K562 (cell line): ENCODE data around the gene CCNY. TPM values are rescaled to one million over a fixed set of nuclear protein-coding genes. Genes with fewer than 3 reads are reported as not detected.

Experiments
- ATAC-seq: fragments of 200-7000 bp; cut with Tn5 transposase; 3 replicates; pipeline ENCODE4 v1.9.1; 2020; ENCODE audit warnings: moderate library complexity
- BruUV-seq: library from RNA; stranded (reverse); fragments of 400-500 nt; replicated peaks from 2 replicates; lab custom pipeline; 2021; lab: Mats Ljungman, UMichigan
- CTCF ChIA-PET: fragments of 300-600 bp; formaldehyde crosslinking; extraction: SDS; loops from one replicate; lab custom pipeline; 2021; ENCODE audit warnings: low intra/inter-chr PET ratio; lab: Yijun Ruan, JAX
- POLR2A ChIA-PET: fragments of 300-600, 350-650 bp; sonication (Branson Sonifier 250); formaldehyde crosslinking; extraction: SDS; loops from one replicate; lab custom pipeline; 2021; ENCODE audit warnings: antibody characterized with exemption, inconsistent platforms; lab: Yijun Ruan, JAX
- DNase-seq, 4 experiments: peaks; one replicate each; pipeline versions ENCODE4 v3.0.0 to v3.0.0-alpha.2; 2011 to 2018; ENCODE audit warnings: low spot score in 3 of 4, mixed read lengths in 3 of 4; ENCODE audit errors: extremely low read depth in 1 of 4
- FAIRE-seq: peaks from 2 replicates; lab custom pipeline; 2011; peaks lifted over from hg19 to GRCh38; lab: Jason Lieb, UNC
- H2AFZ ChIP-seq: 2 replicates; pipeline ENCODE4 v1.6.0; 2011; ENCODE audit warnings: low read depth, low read length, control low read depth, inconsistent platforms
- H3K27ac ChIP-seq: fragments of 200-600 bp; 3 replicates; pipeline ENCODE4 v1.8.0; 2011; ENCODE audit warnings: low read depth, mild to moderate bottlenecking, control low read depth, inconsistent platforms, low read length, moderate library complexity, mixed read lengths; ENCODE audit errors: extremely low read depth
- H3K27me3 ChIP-seq, 2 experiments: fragments of 300-600 bp in 1 of 2; 2 replicates in 1 of 2; 3 replicates in 1 of 2; pipeline versions ENCODE4 v1.6.0 to v1.8.0; 2011; ENCODE audit warnings: inconsistent platforms in 2 of 2, low read length in 2 of 2, mild to moderate bottlenecking in 1 of 2, mixed read lengths in 1 of 2, moderate library complexity in 1 of 2; ENCODE audit not compliant: control insufficient read depth in 2 of 2, insufficient read depth in 2 of 2
- H3K36me3 ChIP-seq: fragments of 300-600 bp; 3 replicates; pipeline ENCODE4 v1.8.0; 2011; ENCODE audit warnings: mild to moderate bottlenecking, low read length, inconsistent platforms; ENCODE audit not compliant: control insufficient read depth, insufficient read depth
- H3K4me1 ChIP-seq, 2 experiments: fragments of 200-600 bp in 1 of 2; replicated peaks in 1 of 2; 2 replicates in 1 of 2; 3 replicates in 1 of 2; pipeline versions ENCODE4 v1.5.1 to v1.8.0; 2011; ENCODE audit warnings: inconsistent platforms in 2 of 2, low read length in 2 of 2, mild to moderate bottlenecking in 1 of 2, mixed read lengths in 1 of 2, moderate library complexity in 1 of 2; ENCODE audit not compliant: control insufficient read depth in 2 of 2, insufficient read depth in 2 of 2
- H3K4me2 ChIP-seq: 2 replicates; pipeline ENCODE4 v1.6.1; 2011; ENCODE audit warnings: low read length, control low read depth, inconsistent platforms, mixed read lengths; ENCODE audit not compliant: insufficient read depth
- H3K4me3 ChIP-seq: fragments of 200-600 bp; sonication (generic), shearing (Covaris generic); 2 replicates; pipeline ENCODE4 v1.5.1; 2016; ENCODE audit warnings: control low read depth, inconsistent platforms
- H3K79me2 ChIP-seq: fragments of 200-600 bp; 3 replicates; pipeline ENCODE4 v1.8.0; 2011; ENCODE audit warnings: low read length, inconsistent platforms; ENCODE audit not compliant: control insufficient read depth, insufficient read depth
- H3K9ac ChIP-seq, 2 experiments: 2 replicates each; pipeline versions ENCODE4 v1.6.0 to v1.6.1; 2011; ENCODE audit warnings: low read depth in 2 of 2, low read length in 2 of 2, control low read depth in 1 of 2, inconsistent platforms in 1 of 2, mild to moderate bottlenecking in 1 of 2, mixed read lengths in 1 of 2; ENCODE audit not compliant: insufficient read depth in 1 of 2
- H3K9me1 ChIP-seq: one replicate; pipeline ENCODE4 v1.6.0; 2011; ENCODE audit warnings: inconsistent platforms, mild to moderate bottlenecking, low read length, moderate library complexity; ENCODE audit not compliant: control insufficient read depth, insufficient read depth
- H3K9me3 ChIP-seq: replicated peaks from 2 replicates; pipeline ENCODE4 v1.5.1; 2011; ENCODE audit warnings: low read depth, low read length, inconsistent platforms; ENCODE audit not compliant: control insufficient read depth, insufficient read depth
- H4K20me1 ChIP-seq: replicated peaks from 2 replicates; pipeline ENCODE4 v1.6.1; 2011; ENCODE audit warnings: low read length, inconsistent platforms, mixed read lengths; ENCODE audit not compliant: control insufficient read depth, insufficient read depth
- CHD1 ChIP-seq: fragments of 200-600 bp; sonication (generic); IDR thresholded peaks from one replicate; pipeline ENCODE4 v1.6.1; 2012; ENCODE audit warnings: mild to moderate bottlenecking, moderate library complexity, low read length, inconsistent platforms
- E2F1 ChIP-seq: sonication (generic); formaldehyde crosslinking; IDR thresholded peaks from 2 replicates; pipeline ENCODE4 v1.8.1; 2023; ENCODE audit warnings: mild to moderate bottlenecking, missing genetic modification reagents, moderate library complexity
- EGR1 ChIP-seq: fragments of 450-650 bp; conservative IDR thresholded peaks from 2 replicates; pipeline ENCODE4 v1.6.1; 2017; ENCODE audit warnings: mild to moderate bottlenecking
- ILF3 ChIP-seq: fragments of 450-650 bp; IDR thresholded peaks from 2 replicates; pipeline ENCODE4 v1.6.1; 2018; ENCODE audit warnings: antibody characterized with exemption, mild to moderate bottlenecking, moderate library complexity, borderline replicate concordance
- LARP7 ChIP-seq: fragments of 450-650 bp; IDR thresholded peaks from 2 replicates; pipeline ENCODE4 v1.6.1; 2016
- PRDM10 ChIP-seq: fragments of 450-650 bp; IDR thresholded peaks from 2 replicates; pipeline ENCODE4 v1.6.1; 2018; ENCODE audit not compliant: partially characterized antibody
- RBM25 ChIP-seq: fragments of 200-400 bp; formaldehyde crosslinking; IDR thresholded peaks from 2 replicates; pipeline ENCODE4 v1.6.1; 2018; ENCODE audit warnings: low read length, low read depth, moderate library complexity; ENCODE audit not compliant: severe bottlenecking
- TEAD2 ChIP-seq: fragments of 450-650 bp; IDR thresholded peaks from 2 replicates; pipeline ENCODE4 v1.6.1; 2016; ENCODE audit warnings: missing genetic modification characterization, control low read depth, missing compliant biosample characterization
- ZBTB5 ChIP-seq: fragments of 450-650 bp; IDR thresholded peaks from 2 replicates; pipeline ENCODE4 v1.6.1; 2017; ENCODE audit warnings: antibody characterized with exemption
- ZNF584 ChIP-seq: fragments of 200-800 bp; sonication (Bioruptor generic); IDR thresholded peaks from 2 replicates; pipeline ENCODE4 v1.6.1; 2016; ENCODE audit warnings: low read depth, mild to moderate bottlenecking, missing genetic modification characterization, missing compliant biosample characterization
- in situ Hi-C: fragments of 300-500 bp; cut with MboI; formaldehyde crosslinking; loops from 4 replicates; pipeline ENCODE4 v1.15.0; 2018; ENCODE audit warnings: inconsistent platforms, mixed read lengths
- intact Hi-C: fragments of 100-400 bp; cut with micrococcal nuclease; formaldehyde crosslinking; loops from 2 replicates; pipeline ENCODE4 v1.14.2; 2022
- polyA plus RNA-seq, 8 experiments: library from polyadenylated mRNA; depleted of rRNA in 4 of 8; stranded (reverse) in 5 of 8; unstranded in 3 of 8; fragments of >200 nt; fragmentation: Nextera tagmentation in 2 of 8; fragmentation: Illumina TruSeq in 1 of 8; extraction: Ambion mirVana in 2 of 8; extraction: Trizol in 1 of 8; gene quantifications; 2 replicates each; pipeline versions ENCODE4 v1.2.1 to v1.2.3, GENCODE V29; 2011 to 2014; ENCODE audit warnings: inconsistent platforms in 1 of 8, missing spikeins in 1 of 8
- total RNA-seq, 7 experiments: library from RNA; depleted of rRNA in 6 of 7; stranded (reverse); fragments of >200 nt in 6 of 7; fragmentation: Illumina TruSeq in 2 of 7; extraction: Trizol in 2 of 7; gene quantifications; 2 replicates each; pipeline versions ENCODE4 v1.2.1 to v1.2.3, GENCODE V29; 2011 to 2021; ENCODE audit warnings: low replicate concordance in 1 of 7
- TF ChIP-seq, protein P1 (sequence below): fragments of 450-650 bp; IDR thresholded peaks from 2 replicates; pipeline ENCODE4 v1.6.1; 2016; ENCODE audit warnings: mild to moderate bottlenecking
- TF ChIP-seq, protein P2 (sequence below): sonication (generic); formaldehyde crosslinking; IDR thresholded peaks from 2 replicates; pipeline ENCODE4 v1.8.0; 2022; ENCODE audit warnings: mild to moderate bottlenecking, low read depth, missing genetic modification reagents

The CCNY gene
- total and polyA plus RNA-seq, 9 of the 15 experiments (the other 6 are each of a cell fraction or from before 2014, with no cell fraction given) = 8.4 to 109 (median 38.6) TPM

DNA sequence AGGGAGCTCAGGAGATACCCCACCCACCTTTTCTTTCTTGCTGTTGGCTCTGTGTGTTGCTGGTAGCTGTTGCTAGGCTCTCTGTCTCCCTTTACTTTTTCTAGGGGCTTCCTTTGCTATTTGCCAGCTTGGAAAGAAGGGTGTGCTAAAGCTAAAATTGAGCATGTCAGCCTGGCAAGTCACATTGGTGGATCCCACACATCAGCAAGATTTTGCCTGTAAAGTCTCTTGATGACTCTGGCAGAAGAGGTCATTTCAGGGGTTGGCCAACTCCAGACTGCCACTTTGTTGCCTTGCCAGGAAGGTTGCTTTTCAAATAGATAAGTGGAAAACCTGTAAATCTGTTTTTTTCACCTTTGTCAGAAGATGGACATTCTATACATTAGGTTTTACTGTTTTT lies 9.9 kb downstream of the CCNY start:
- Histone ChIP-seq H3K4me1 (peaks cover 0 to 31% of the 10 kb centered on the region in 2 experiments; a peak in 3 of 5 replicates), H3K79me2 (peaks cover 94% of the 10 kb centered on the region), H3K36me3 (peaks cover 12% of the 10 kb centered on the region), H3K9me3 (no peaks in the 10 kb centered on the region), H4K20me1 (peaks cover 40% of the 10 kb centered on the region), H3K4me2 (no peak overlapping the region), H3K9me1 (peaks cover 10% of the 10 kb centered on the region), H3K9ac (no peak overlapping the region), H3K27me3 (no peaks in the 10 kb centered on the region), H2AFZ (no peak overlapping the region), H3K4me3 (no peak overlapping the region), H3K27ac (no peak overlapping the region)
- ChIA-PET POLR2A (interaction anchor here (0.6 to 1.6 kb wide), 4 partner anchors 9 to 313 kb away, joined by 3 to 5 read pairs (median 4); no protein-coding TSS in a partner anchor), CTCF (no interaction called here)
- intact Hi-C loops (no loop called here), in situ Hi-C loops (no loop called here)
- no peak for DNase-seq
- FAIRE-seq = no peak
- no TSS peak for BruUV-seq
- ATAC-seq = no peak
- TF ChIP-seq RBM25 (no peak), LARP7 (no peak), ILF3 (no peak), ZBTB5 (no peak), EGR1 (no peak), E2F1 (CRISPR knock-in tag) (no peak), CHD1 (no peak), TEAD2 (no peak), ZNF584 (no peak), PRDM10 (no peak)
- TF ChIP-seq, protein P1, sequence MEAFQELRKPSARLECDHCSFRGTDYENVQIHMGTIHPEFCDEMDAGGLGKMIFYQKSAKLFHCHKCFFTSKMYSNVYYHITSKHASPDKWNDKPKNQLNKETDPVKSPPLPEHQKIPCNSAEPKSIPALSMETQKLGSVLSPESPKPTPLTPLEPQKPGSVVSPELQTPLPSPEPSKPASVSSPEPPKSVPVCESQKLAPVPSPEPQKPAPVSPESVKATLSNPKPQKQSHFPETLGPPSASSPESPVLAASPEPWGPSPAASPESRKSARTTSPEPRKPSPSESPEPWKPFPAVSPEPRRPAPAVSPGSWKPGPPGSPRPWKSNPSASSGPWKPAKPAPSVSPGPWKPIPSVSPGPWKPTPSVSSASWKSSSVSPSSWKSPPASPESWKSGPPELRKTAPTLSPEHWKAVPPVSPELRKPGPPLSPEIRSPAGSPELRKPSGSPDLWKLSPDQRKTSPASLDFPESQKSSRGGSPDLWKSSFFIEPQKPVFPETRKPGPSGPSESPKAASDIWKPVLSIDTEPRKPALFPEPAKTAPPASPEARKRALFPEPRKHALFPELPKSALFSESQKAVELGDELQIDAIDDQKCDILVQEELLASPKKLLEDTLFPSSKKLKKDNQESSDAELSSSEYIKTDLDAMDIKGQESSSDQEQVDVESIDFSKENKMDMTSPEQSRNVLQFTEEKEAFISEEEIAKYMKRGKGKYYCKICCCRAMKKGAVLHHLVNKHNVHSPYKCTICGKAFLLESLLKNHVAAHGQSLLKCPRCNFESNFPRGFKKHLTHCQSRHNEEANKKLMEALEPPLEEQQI = no peak
- TF ChIP-seq, protein P2, sequence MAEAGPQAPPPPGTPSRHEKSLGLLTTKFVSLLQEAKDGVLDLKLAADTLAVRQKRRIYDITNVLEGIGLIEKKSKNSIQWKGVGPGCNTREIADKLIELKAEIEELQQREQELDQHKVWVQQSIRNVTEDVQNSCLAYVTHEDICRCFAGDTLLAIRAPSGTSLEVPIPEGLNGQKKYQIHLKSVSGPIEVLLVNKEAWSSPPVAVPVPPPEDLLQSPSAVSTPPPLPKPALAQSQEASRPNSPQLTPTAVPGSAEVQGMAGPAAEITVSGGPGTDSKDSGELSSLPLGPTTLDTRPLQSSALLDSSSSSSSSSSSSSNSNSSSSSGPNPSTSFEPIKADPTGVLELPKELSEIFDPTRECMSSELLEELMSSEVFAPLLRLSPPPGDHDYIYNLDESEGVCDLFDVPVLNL = no peak
